K562 (cell line): ENCODE data around the gene HSPA5. TPM values are rescaled to one million over a fixed set of nuclear protein-coding genes. Genes with fewer than 3 reads are reported as not detected.

Source experiments
- C11orf30 ChIP-seq: fragments of 450-650 bp; IDR thresholded peaks from 2 replicates; pipeline ENCODE4 v1.6.1; 2016; ENCODE audit warnings: low read depth, mild to moderate bottlenecking
- ETV6 ChIP-seq, 3 experiments: fragments of 150-350 bp in 1 of 3; sonication (generic) in 1 of 3; formaldehyde crosslinking in 1 of 3; IDR thresholded peaks; 2 replicates each; pipeline versions ENCODE4 v1.6.1 to v1.8.0; 2014 to 2022; ENCODE audit warnings: borderline replicate concordance in 2 of 3, low read depth in 2 of 3, antibody characterized with exemption in 1 of 3, low read length in 1 of 3, mild to moderate bottlenecking in 1 of 3, missing genetic modification reagents in 1 of 3
- FOS ChIP-seq: IDR thresholded peaks from 3 replicates; pipeline ENCODE4 v1.6.1; 2011; ENCODE audit not compliant: insufficient read length; ENCODE audit errors: extremely low read depth
- FUS ChIP-seq: fragments of 200-400 bp; formaldehyde crosslinking; optimal IDR thresholded peaks from 2 replicates; pipeline ENCODE3; 2017; ENCODE audit warnings: low read depth, low read length
- PRMT5 ChIP-seq: sonication (generic); formaldehyde crosslinking; IDR thresholded peaks from 2 replicates; pipeline ENCODE4 v1.5.0; 2020; ENCODE audit warnings: missing genetic modification reagents
- SP1 ChIP-seq: sonication (generic); formaldehyde crosslinking; IDR thresholded peaks from 2 replicates; pipeline ENCODE4 v1.8.1; 2022; ENCODE audit warnings: mild to moderate bottlenecking, missing genetic modification reagents
- TAL1 ChIP-seq: fragments of 450-650 bp; IDR thresholded peaks from 2 replicates; pipeline ENCODE4 v1.6.1; 2016; ENCODE audit warnings: mild to moderate bottlenecking
- polyA plus RNA-seq, 8 experiments: library from polyadenylated mRNA; depleted of rRNA in 4 of 8; stranded (reverse) in 5 of 8; unstranded in 3 of 8; fragments of >200 nt; fragmentation: Nextera tagmentation in 2 of 8; fragmentation: Illumina TruSeq in 1 of 8; extraction: Ambion mirVana in 2 of 8; extraction: Trizol in 1 of 8; gene quantifications; 2 replicates each; pipeline versions ENCODE4 v1.2.1 to v1.2.3, GENCODE V29; 2011 to 2014; ENCODE audit warnings: inconsistent platforms in 1 of 8, missing spikeins in 1 of 8
- total RNA-seq, 7 experiments: library from RNA; depleted of rRNA in 6 of 7; stranded (reverse); fragments of >200 nt in 6 of 7; fragmentation: Illumina TruSeq in 2 of 7; extraction: Trizol in 2 of 7; gene quantifications; 2 replicates each; pipeline versions ENCODE4 v1.2.1 to v1.2.3, GENCODE V29; 2011 to 2021; ENCODE audit warnings: low replicate concordance in 1 of 7
- TF ChIP-seq, protein P1 (sequence below): fragments of 450-650 bp; formaldehyde crosslinking; IDR thresholded peaks from 2 replicates; pipeline ENCODE4 v1.4.0; 2020; ENCODE audit warnings: mild to moderate bottlenecking, mixed read lengths
- TF ChIP-seq, protein P2 (sequence below), 2 experiments: IDR thresholded peaks; 2 replicates each; pipeline ENCODE4 v1.6.1; 2011; ENCODE audit warnings: borderline replicate concordance in 1 of 2, control low read depth in 1 of 2, low read depth in 1 of 2, low read length in 1 of 2, mild to moderate bottlenecking in 1 of 2, mixed read lengths in 1 of 2, moderate library complexity in 1 of 2; ENCODE audit not compliant: insufficient read depth in 1 of 2, insufficient read length in 1 of 2, poor library complexity in 1 of 2, severe bottlenecking in 1 of 2; ENCODE audit errors: extremely low read depth in 1 of 2
- TF ChIP-seq, protein P3 (sequence below): fragments of 250-450 bp; sonication (Bioruptor Pico); IDR thresholded peaks from 2 replicates; pipeline ENCODE4 v1.4.0; 2020; ENCODE audit warnings: mild to moderate bottlenecking
- TF ChIP-seq, protein P4 (sequence below), 2 experiments: fragments of 200-800 bp in 1 of 2; sonication (Bioruptor generic) in 1 of 2; sonication (generic) in 1 of 2; formaldehyde crosslinking in 1 of 2; IDR thresholded peaks in 1 of 2; conservative IDR thresholded peaks in 1 of 2; 2 replicates each; pipeline versions ENCODE4 v1.5.0 to v1.6.1; 2016 to 2020; ENCODE audit warnings: missing compliant biosample characterization in 1 of 2, missing genetic modification characterization in 1 of 2, missing genetic modification reagents in 1 of 2
- TF ChIP-seq, protein P5 (sequence below), 2 experiments: IDR thresholded peaks; 2 replicates each; pipeline ENCODE4 v1.6.1; 2012; ENCODE audit warnings: improper control_type of control experiment in 2 of 2, low read depth in 2 of 2, low read length in 2 of 2, borderline replicate concordance in 1 of 2
- TF ChIP-seq, protein P6 (sequence below): fragments of 450-650 bp; IDR thresholded peaks from 2 replicates; pipeline ENCODE4 v1.6.1; 2017; ENCODE audit warnings: antibody characterized with exemption

HSPA5 gene
- total and polyA plus RNA-seq, 9 of the 15 experiments (the other 6 are each of a cell fraction or from before 2014, with no cell fraction given): 48.0 to 265 (median 113) TPM

DNA sequence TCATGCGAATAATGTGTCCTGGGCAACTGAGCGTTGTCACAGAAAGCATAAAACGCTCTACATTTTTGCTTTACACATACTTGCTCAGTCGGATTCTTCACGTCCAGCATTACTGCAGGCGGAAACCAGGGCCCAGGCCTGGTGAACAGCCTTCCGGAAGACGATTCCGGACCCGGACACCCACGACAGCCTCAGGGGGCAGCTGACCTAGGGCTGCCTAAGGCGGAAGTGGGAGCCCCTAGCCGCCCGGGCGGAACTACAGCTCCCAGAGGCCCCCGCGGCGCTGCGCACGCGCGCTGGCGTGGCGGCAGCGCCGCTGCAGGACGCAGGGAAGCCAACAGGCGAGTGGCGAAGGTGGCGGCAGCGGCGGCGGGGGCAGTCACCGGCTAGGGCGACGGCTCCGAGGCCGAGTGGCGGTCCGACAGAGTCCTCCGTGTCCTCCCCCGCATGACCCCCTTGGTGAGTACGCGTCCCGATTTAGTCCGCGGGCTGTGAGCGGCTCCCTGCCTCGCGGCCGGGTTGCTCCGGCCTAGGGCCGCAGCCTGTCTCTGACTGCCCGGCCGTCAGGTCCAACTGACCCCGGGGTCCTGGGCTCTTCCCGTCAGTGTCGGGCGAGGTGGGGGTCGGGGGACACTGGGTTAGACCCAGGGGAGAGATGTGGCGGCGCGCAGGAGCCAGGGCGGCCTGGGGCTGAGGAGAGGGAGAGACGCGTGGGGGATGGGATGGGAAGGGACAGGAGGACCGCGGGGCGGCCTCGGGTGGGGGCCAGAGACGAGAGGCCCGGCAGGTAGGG lies 20.6 kb upstream of the HSPA5 start, which contains the start of gene GAPVD1 (continued):
- TF ChIP-seq, protein P1, sequence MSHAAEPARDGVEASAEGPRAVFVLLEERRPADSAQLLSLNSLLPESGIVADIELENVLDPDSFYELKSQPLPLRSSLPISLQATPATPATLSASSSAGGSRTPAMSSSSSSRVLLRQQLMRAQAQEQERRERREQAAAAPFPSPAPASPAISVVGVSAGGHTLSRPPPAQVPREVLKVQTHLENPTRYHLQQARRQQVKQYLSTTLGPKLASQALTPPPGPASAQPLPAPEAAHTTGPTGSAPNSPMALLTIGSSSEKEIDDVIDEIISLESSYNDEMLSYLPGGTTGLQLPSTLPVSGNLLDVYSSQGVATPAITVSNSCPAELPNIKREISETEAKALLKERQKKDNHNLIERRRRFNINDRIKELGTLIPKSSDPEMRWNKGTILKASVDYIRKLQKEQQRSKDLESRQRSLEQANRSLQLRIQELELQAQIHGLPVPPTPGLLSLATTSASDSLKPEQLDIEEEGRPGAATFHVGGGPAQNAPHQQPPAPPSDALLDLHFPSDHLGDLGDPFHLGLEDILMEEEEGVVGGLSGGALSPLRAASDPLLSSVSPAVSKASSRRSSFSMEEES (CRISPR knock-in tag): no peak
- TF ChIP-seq FUS: no peak
- TF ChIP-seq, protein P2, sequence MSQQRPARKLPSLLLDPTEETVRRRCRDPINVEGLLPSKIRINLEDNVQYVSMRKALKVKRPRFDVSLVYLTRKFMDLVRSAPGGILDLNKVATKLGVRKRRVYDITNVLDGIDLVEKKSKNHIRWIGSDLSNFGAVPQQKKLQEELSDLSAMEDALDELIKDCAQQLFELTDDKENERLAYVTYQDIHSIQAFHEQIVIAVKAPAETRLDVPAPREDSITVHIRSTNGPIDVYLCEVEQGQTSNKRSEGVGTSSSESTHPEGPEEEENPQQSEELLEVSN (IDR thresholded peaks at IDR 0.05; ENCODE audit: borderline replicate concordance in 1 of 2, extremely low read depth in 1 of 2, insufficient read depth in 1 of 2, insufficient read length in 1 of 2, low read depth in 1 of 2, low read length in 1 of 2, poor library complexity in 1 of 2, severe bottlenecking in 1 of 2): peak; percentile 40 to 59
- TF ChIP-seq, protein P3, sequence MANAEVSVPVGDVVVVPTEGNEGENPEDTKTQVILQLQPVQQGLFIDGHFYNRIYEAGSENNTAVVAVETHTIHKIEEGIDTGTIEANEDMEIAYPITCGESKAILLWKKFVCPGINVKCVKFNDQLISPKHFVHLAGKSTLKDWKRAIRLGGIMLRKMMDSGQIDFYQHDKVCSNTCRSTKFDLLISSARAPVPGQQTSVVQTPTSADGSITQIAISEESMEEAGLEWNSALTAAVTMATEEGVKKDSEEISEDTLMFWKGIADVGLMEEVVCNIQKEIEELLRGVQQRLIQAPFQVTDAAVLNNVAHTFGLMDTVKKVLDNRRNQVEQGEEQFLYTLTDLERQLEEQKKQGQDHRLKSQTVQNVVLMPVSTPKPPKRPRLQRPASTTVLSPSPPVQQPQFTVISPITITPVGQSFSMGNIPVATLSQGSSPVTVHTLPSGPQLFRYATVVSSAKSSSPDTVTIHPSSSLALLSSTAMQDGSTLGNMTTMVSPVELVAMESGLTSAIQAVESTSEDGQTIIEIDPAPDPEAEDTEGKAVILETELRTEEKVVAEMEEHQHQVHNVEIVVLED (CRISPR knock-in tag): peak; percentile 91
- TF ChIP-seq, protein P4, sequence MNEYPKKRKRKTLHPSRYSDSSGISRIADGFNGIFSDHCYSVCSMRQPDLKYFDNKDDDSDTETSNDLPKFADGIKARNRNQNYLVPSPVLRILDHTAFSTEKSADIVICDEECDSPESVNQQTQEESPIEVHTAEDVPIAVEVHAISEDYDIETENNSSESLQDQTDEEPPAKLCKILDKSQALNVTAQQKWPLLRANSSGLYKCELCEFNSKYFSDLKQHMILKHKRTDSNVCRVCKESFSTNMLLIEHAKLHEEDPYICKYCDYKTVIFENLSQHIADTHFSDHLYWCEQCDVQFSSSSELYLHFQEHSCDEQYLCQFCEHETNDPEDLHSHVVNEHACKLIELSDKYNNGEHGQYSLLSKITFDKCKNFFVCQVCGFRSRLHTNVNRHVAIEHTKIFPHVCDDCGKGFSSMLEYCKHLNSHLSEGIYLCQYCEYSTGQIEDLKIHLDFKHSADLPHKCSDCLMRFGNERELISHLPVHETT (CRISPR knock-in tag; conservative IDR thresholded peaks at IDR 0.05 in 1 of 2, IDR thresholded peaks at IDR 0.05 in 1 of 2): peak in 1 of 2 experiments; percentile 73; a peak in 1 of 4 replicates
- peak; percentile 21 to 44; a peak in 1 of 4 replicates for TF ChIP-seq ETV6 (IDR thresholded peaks at IDR 0.05; ENCODE audit: borderline replicate concordance in 1 of 2, low read depth in 2 of 2, low read length in 1 of 2)
- no peak for TF ChIP-seq ETV6 (CRISPR knock-in tag; IDR thresholded peaks at IDR 0.05; ENCODE audit: borderline replicate concordance)
- TF ChIP-seq, protein P5, sequence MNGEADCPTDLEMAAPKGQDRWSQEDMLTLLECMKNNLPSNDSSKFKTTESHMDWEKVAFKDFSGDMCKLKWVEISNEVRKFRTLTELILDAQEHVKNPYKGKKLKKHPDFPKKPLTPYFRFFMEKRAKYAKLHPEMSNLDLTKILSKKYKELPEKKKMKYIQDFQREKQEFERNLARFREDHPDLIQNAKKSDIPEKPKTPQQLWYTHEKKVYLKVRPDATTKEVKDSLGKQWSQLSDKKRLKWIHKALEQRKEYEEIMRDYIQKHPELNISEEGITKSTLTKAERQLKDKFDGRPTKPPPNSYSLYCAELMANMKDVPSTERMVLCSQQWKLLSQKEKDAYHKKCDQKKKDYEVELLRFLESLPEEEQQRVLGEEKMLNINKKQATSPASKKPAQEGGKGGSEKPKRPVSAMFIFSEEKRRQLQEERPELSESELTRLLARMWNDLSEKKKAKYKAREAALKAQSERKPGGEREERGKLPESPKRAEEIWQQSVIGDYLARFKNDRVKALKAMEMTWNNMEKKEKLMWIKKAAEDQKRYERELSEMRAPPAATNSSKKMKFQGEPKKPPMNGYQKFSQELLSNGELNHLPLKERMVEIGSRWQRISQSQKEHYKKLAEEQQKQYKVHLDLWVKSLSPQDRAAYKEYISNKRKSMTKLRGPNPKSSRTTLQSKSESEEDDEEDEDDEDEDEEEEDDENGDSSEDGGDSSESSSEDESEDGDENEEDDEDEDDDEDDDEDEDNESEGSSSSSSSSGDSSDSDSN (IDR thresholded peaks at IDR 0.05; ENCODE audit: borderline replicate concordance in 1 of 2, low read depth in 2 of 2, low read length in 2 of 2): peak in 1 of 2 experiments; percentile 67; a peak in 2 of 4 replicates
- TF ChIP-seq, protein P6, sequence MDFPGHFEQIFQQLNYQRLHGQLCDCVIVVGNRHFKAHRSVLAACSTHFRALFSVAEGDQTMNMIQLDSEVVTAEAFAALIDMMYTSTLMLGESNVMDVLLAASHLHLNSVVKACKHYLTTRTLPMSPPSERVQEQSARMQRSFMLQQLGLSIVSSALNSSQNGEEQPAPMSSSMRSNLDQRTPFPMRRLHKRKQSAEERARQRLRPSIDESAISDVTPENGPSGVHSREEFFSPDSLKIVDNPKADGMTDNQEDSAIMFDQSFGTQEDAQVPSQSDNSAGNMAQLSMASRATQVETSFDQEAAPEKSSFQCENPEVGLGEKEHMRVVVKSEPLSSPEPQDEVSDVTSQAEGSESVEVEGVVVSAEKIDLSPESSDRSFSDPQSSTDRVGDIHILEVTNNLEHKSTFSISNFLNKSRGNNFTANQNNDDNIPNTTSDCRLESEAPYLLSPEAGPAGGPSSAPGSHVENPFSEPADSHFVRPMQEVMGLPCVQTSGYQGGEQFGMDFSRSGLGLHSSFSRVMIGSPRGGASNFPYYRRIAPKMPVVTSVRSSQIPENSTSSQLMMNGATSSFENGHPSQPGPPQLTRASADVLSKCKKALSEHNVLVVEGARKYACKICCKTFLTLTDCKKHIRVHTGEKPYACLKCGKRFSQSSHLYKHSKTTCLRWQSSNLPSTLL: peak; percentile 56; the same call in 1 of the 2 replicates
- TF ChIP-seq FOS: no peak
- peak; percentile 25; the same call in 1 of the 2 replicates for TF ChIP-seq SP1 (CRISPR knock-in tag)
- 0 out of 2 replicates have a peak, but pooled peaks have one; percentile 23 for TF ChIP-seq TAL1
- 0 out of 2 replicates have a peak, but pooled peaks have one; percentile 3 for TF ChIP-seq C11orf30
- TF ChIP-seq PRMT5 (CRISPR knock-in tag): peak; percentile 64; the same call in 1 of the 2 replicates
